Trophoblast cell (in vitro differentiated cells and primary cell): Measurements from ENCODE around the gene DNAJC17.
A peak's percentile ranks its signal among the peaks of the same experiment; 100 is the strongest.

Experiments used
- DNase-seq, 2 donors: peaks; one replicate each; pipeline ENCODE4 v3.0.0-alpha.2; 2016
- H2AFZ ChIP-seq: 2 replicates; pipeline ENCODE4 v1.6.1; 2013; ENCODE audit warnings: low read length, moderate library complexity, mild to moderate bottlenecking; ENCODE audit not compliant: insufficient read depth, poor library complexity
- H2AK5ac ChIP-seq: 2 replicates; pipeline ENCODE4 v1.6.1; 2013; ENCODE audit warnings: mild to moderate bottlenecking, low read length
- H2BK120ac ChIP-seq: 2 replicates; pipeline ENCODE4 v1.6.1; 2013; ENCODE audit warnings: low read length, mild to moderate bottlenecking, moderate library complexity; ENCODE audit not compliant: insufficient read depth, poor library complexity
- H2BK12ac ChIP-seq: 2 replicates; pipeline ENCODE4 v1.6.1; 2013; ENCODE audit warnings: mild to moderate bottlenecking, low read length, moderate library complexity
- H2BK5ac ChIP-seq: 2 replicates; pipeline ENCODE4 v1.6.1; 2013; ENCODE audit warnings: low read length, low read depth, moderate library complexity, mild to moderate bottlenecking; ENCODE audit not compliant: poor library complexity
- H3K14ac ChIP-seq: 2 replicates; pipeline ENCODE4 v1.6.1; 2013; ENCODE audit warnings: mild to moderate bottlenecking, low read length
- H3K18ac ChIP-seq: 2 replicates; pipeline ENCODE4 v1.6.1; 2013; ENCODE audit warnings: mild to moderate bottlenecking, low read length
- H3K23ac ChIP-seq: 2 replicates; pipeline ENCODE4 v1.6.1; 2013; ENCODE audit warnings: low read length
- H3K27ac ChIP-seq: 2 replicates; pipeline ENCODE4 v1.5.1; 2013; ENCODE audit warnings: low read depth, mild to moderate bottlenecking, inconsistent platforms, low read length, moderate library complexity
- H3K27me3 ChIP-seq: 2 replicates; pipeline ENCODE4 v1.6.1; 2013; ENCODE audit warnings: inconsistent platforms, mild to moderate bottlenecking, low read length, moderate library complexity; ENCODE audit not compliant: insufficient read depth
- H3K36me3 ChIP-seq, 2 experiments: 1 replicate in 1 of 2; 2 replicates in 1 of 2; pipeline ENCODE4 v1.6.1; 2013; ENCODE audit warnings: low read length in 2 of 2, mild to moderate bottlenecking in 2 of 2, moderate library complexity in 1 of 2; ENCODE audit not compliant: insufficient read depth in 2 of 2, control insufficient read depth in 1 of 2
- H3K4ac ChIP-seq: 2 replicates; pipeline ENCODE4 v1.6.1; 2013; ENCODE audit warnings: low read depth, mild to moderate bottlenecking, low read length, moderate library complexity
- H3K4me1 ChIP-seq, 2 experiments: 1 replicate in 1 of 2; 2 replicates in 1 of 2; pipeline ENCODE4 v1.6.1; 2013; ENCODE audit warnings: low read length in 2 of 2, mild to moderate bottlenecking in 2 of 2, moderate library complexity in 1 of 2; ENCODE audit not compliant: insufficient read depth in 2 of 2, control insufficient read depth in 1 of 2
- H3K4me2 ChIP-seq: 2 replicates; pipeline ENCODE4 v1.6.1; 2013; ENCODE audit warnings: inconsistent platforms, mild to moderate bottlenecking, low read length, moderate library complexity
- H3K4me3 ChIP-seq: 2 replicates; pipeline ENCODE4 v1.5.1; 2013; ENCODE audit warnings: mild to moderate bottlenecking, low read depth, low read length, inconsistent platforms
- H3K79me1 ChIP-seq: one replicate; pipeline ENCODE4 v1.6.1; 2013; ENCODE audit warnings: low read length
- H3K79me2 ChIP-seq: 2 replicates; pipeline ENCODE4 v1.6.1; 2013; ENCODE audit warnings: low read length, mild to moderate bottlenecking; ENCODE audit not compliant: control insufficient read depth, insufficient read depth, poor library complexity
- H3K9ac ChIP-seq: 2 replicates; pipeline ENCODE4 v1.6.1; 2013; ENCODE audit warnings: mild to moderate bottlenecking, low read length
- H3K9me3 ChIP-seq: 2 replicates; pipeline ENCODE4 v1.6.1; 2013; ENCODE audit warnings: low read depth, mild to moderate bottlenecking, control low read depth, inconsistent platforms, low read length; ENCODE audit not compliant: insufficient read depth
- H4K12ac ChIP-seq: 2 replicates; pipeline ENCODE4 v1.6.1; 2013; ENCODE audit warnings: low read depth, mild to moderate bottlenecking, low read length, moderate library complexity
- H4K8ac ChIP-seq: 2 replicates; pipeline ENCODE4 v1.6.1; 2013; ENCODE audit warnings: low read depth, mild to moderate bottlenecking, low read length, moderate library complexity
- H4K91ac ChIP-seq: one replicate; pipeline ENCODE4 v1.6.1; 2013; ENCODE audit warnings: low read depth, mild to moderate bottlenecking, low read length, moderate library complexity
- WGBS: extraction: QIAGEN DNeasy Blood & Tissue Kit; methylation state at CpG from one replicate; pipeline ENCODE4 v1.1.7; 2013; ENCODE audit warnings: missing lambda C conversion rate; ENCODE audit not compliant: insufficient read length, insufficient coverage; ENCODE audit errors: extremely low coverage; 5-methylcytosine and 5-hydroxymethylcytosine counted together

Gene DNAJC17

GRCh38 chr15:40796041-40796440, 11.2 kb downstream of the DNAJC17 start:
- no peaks in the 10 kb centered on the region for H3K79me2 ChIP-seq
- no peak for DNase-seq
- peaks cover 0 to 4% of the 10 kb centered on the region in 2 experiments for H3K36me3 ChIP-seq
- no peak overlapping the region for H3K4me3 ChIP-seq
- no peak overlapping the region for H3K9ac ChIP-seq
- H3K14ac ChIP-seq, result no peak overlapping the region
- H3K27me3 ChIP-seq, result no peaks in the 10 kb centered on the region
- H3K9me3 ChIP-seq, result no peaks in the 10 kb centered on the region
- no peaks in the 10 kb centered on the region for H3K4me1 ChIP-seq
- H2AFZ ChIP-seq, result no peak overlapping the region
- H3K4me2 ChIP-seq, result no peak overlapping the region
- no peak overlapping the region for H4K8ac ChIP-seq
- no peak overlapping the region for H4K91ac ChIP-seq
- no peak overlapping the region for H2BK120ac ChIP-seq
- H3K18ac ChIP-seq, result no peak overlapping the region
- H3K4ac ChIP-seq, result no peak overlapping the region
- no CpG with 5 or more reads among the region's 2 CpGs for WGBS
- H2BK12ac ChIP-seq, result no peak overlapping the region
- no peak overlapping the region for H3K27ac ChIP-seq
- H3K79me1 ChIP-seq, result no peaks in the 10 kb centered on the region
- no peak overlapping the region for H3K23ac ChIP-seq
- H4K12ac ChIP-seq, result no peak overlapping the region
- H2AK5ac ChIP-seq, result no peak overlapping the region
- no peak overlapping the region for H2BK5ac ChIP-seq

DNA sequence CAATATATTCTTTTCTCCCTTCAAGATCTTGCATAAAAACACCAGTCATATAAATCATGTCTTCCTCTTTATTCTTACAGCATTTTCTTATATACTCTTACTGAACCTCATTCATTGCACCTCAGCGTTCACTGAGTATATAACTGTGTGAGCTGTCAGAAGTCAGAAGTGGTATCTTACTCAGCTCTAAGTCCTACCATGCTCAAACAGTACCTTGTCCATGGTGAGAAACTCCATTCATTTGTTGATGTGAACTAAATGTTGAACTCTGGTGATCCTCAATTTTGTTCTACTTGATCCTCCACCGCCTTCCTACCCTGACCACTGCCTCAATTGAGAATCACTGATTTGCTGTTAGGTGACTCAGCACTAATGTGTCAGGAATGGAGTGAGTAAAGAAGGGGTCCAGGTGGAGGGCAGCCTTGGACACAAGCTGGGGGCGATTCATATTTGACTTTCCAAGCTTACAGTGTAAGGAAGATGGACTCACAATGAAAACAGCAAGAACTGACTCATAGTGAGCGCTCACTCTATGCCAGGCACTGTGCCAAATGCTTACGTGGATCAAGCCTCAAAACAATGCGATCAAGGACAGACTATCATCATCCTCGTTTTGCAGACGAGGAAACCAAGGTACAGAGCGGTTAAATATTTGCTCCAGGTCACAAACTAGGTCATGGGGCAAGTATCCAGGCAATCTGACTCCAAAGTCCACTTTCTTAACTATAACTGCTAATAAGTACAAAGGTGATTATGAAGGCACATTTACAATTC, 13.9 kb downstream of the DNAJC17 start:
- H3K4me3 ChIP-seq, result no peak overlapping the region
- H3K27ac ChIP-seq, result no peak overlapping the region

GRCh38 chr15:40792394-40792793, 14.9 kb downstream of the DNAJC17 start:
- Histone ChIP-seq H2AFZ (no peak overlapping the region), H4K12ac (no peak overlapping the region), H3K4me1 (peaks cover 4 to 7% of the 10 kb centered on the region in 2 experiments), H3K4me3 (no peak overlapping the region), H2BK5ac (no peak overlapping the region), H3K79me2 (no peaks in the 10 kb centered on the region), H3K14ac (no peak overlapping the region), H3K4ac (no peak overlapping the region), H2BK120ac (no peak overlapping the region), H3K79me1 (no peaks in the 10 kb centered on the region), H3K9ac (no peak overlapping the region), H3K27ac (no peak overlapping the region), H4K91ac (no peak overlapping the region), H3K18ac (no peak overlapping the region), H3K4me2 (no peak overlapping the region), H2AK5ac (no peak overlapping the region), H3K36me3 (peaks cover 0 to 4% of the 10 kb centered on the region in 2 experiments), H3K23ac (no peak overlapping the region), H4K8ac (no peak overlapping the region), H2BK12ac (no peak overlapping the region), H3K9me3 (no peaks in the 10 kb centered on the region), H3K27me3 (no peaks in the 10 kb centered on the region)
- no peak for DNase-seq
- no CpG with 5 or more reads among the region's 3 CpGs for WGBS

More for the DNA sequence above, 13.9 kb downstream of the DNAJC17 start:
- peak; percentile 8 to 35 for DNase-seq
- H4K91ac ChIP-seq, result no peak overlapping the region
- H4K12ac ChIP-seq, result no peak overlapping the region
- no peak overlapping the region for H2BK12ac ChIP-seq
- H3K23ac ChIP-seq, result no peak overlapping the region
- no peaks in the 10 kb centered on the region for H3K27me3 ChIP-seq
- H3K9ac ChIP-seq, result no peak overlapping the region
- H3K79me2 ChIP-seq, result no peaks in the 10 kb centered on the region
- no peaks in the 10 kb centered on the region for H3K79me1 ChIP-seq
- H3K4me1 ChIP-seq, result no peaks in the 10 kb centered on the region
- no peak overlapping the region for H2BK120ac ChIP-seq
- H3K9me3 ChIP-seq, result no peaks in the 10 kb centered on the region
- H3K4me2 ChIP-seq, result no peak overlapping the region
- WGBS, result no CpG with 5 or more reads among the region's 9 CpGs
- H3K18ac ChIP-seq, result no peak overlapping the region
- H2AK5ac ChIP-seq, result no peak overlapping the region
- H2AFZ ChIP-seq, result no peak overlapping the region
- no peak overlapping the region for H3K14ac ChIP-seq
- H4K8ac ChIP-seq, result no peak overlapping the region
- H2BK5ac ChIP-seq, result no peak overlapping the region
- H3K4ac ChIP-seq, result no peak overlapping the region
- peaks cover 0 to 4% of the 10 kb centered on the region in 2 experiments for H3K36me3 ChIP-seq

DNA sequence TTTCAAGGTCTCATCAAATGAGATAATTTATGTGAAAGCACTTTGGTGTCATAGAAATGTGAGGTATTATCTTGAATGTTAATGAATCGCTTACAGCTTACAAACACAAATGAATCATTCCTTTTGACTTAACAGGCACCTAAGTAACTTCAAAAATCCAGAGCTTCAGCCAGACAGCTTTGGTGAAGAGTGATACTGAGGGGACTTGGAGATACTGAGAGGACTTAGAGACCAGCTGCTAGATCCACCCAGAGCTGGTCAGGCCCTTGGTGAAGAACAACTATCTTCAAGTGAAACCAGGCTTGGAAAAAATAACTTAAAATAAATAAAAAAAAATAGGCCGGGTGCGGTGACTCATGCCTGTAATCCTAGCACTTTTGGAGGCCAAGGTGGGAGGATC, 16.6 kb downstream of the DNAJC17 start:
- no peak overlapping the region for H2AFZ ChIP-seq
- peaks cover 0 to 4% of the 10 kb centered on the region in 2 experiments for H3K36me3 ChIP-seq
- no peak overlapping the region for H2BK12ac ChIP-seq
- peaks cover 12 to 14% of the 10 kb centered on the region in 2 experiments for H3K4me1 ChIP-seq
- no CpG with 5 or more reads among the region's 3 CpGs for WGBS
- H2AK5ac ChIP-seq, result no peak overlapping the region
- no peaks in the 10 kb centered on the region for H3K79me2 ChIP-seq
- H2BK120ac ChIP-seq, result no peak overlapping the region
- no peak overlapping the region for H4K8ac ChIP-seq
- H3K9ac ChIP-seq, result no peak overlapping the region
- no peak overlapping the region for H2BK5ac ChIP-seq
- H3K4ac ChIP-seq, result no peak overlapping the region
- H3K27ac ChIP-seq, result no peak overlapping the region
- no peak overlapping the region for H3K23ac ChIP-seq
- H3K4me3 ChIP-seq, result no peak overlapping the region
- no peak overlapping the region for H3K14ac ChIP-seq
- H3K9me3 ChIP-seq, result no peaks in the 10 kb centered on the region
- no peak for DNase-seq
- H4K12ac ChIP-seq, result no peak overlapping the region
- no peak overlapping the region for H3K18ac ChIP-seq
- no peaks in the 10 kb centered on the region for H3K27me3 ChIP-seq
- no peak overlapping the region for H4K91ac ChIP-seq
- no peaks in the 10 kb centered on the region for H3K79me1 ChIP-seq
- no peak overlapping the region for H3K4me2 ChIP-seq
